Activated CD4-positive, alpha-beta memory T cell treated with anti-CD3 and anti-CD28 coated beads for 36 hours (primary cell): ENCODE data around the gene CRELD2. TPM values are rescaled to one million over a fixed set of nuclear protein-coding genes. Genes with fewer than 3 reads are reported as not detected.

Source experiments
- CTCF ChIA-PET: fragments of 350-600 bp; sonication (Branson Sonifier 250); formaldehyde crosslinking; loops from one replicate; lab custom pipeline; 2021; ENCODE audit warnings: antibody characterized with exemption, inconsistent platforms; lab: Charles Lee
- POLR2A ChIA-PET: fragments of 350-600 bp; sonication (Branson Sonifier 250); formaldehyde crosslinking; loops from one replicate; lab custom pipeline; 2021; ENCODE audit warnings: antibody characterized with exemption; lab: Charles Lee
- DNase-seq: peaks from one replicate; pipeline ENCODE4 v3.0.0-alpha.2; 2020
- H3K27ac Mint-ChIP-seq: one replicate; pipeline ENCODE4 v1.8.0; 2021; ENCODE audit warnings: mixed read lengths
- H3K27me3 Mint-ChIP-seq: one replicate; pipeline ENCODE4 v1.8.0; 2021; ENCODE audit warnings: mixed read lengths
- H3K36me3 Mint-ChIP-seq: one replicate; pipeline ENCODE4 v1.8.0; 2021; ENCODE audit warnings: mixed read lengths
- H3K4me1 Mint-ChIP-seq: one replicate; pipeline ENCODE4 v1.8.0; 2021; ENCODE audit warnings: low read depth, mixed read lengths
- H3K4me3 Mint-ChIP-seq: one replicate; pipeline ENCODE4 v1.8.0; 2021; ENCODE audit warnings: mild to moderate bottlenecking, mixed read lengths
- H3K9me3 Mint-ChIP-seq: one replicate; pipeline ENCODE4 v1.8.0; 2021; ENCODE audit warnings: mixed read lengths
- intact Hi-C: fragments of 100-400 bp; cut with micrococcal nuclease; formaldehyde crosslinking; loops from one replicate; pipeline ENCODE4 v1.15.1; 2023
- total RNA-seq, 2 experiments: library from RNA; stranded (reverse); gene quantifications; one replicate each; pipeline ENCODE4 v1.2.3, GENCODE V29; 2021

The CRELD2 gene
- total RNA-seq, 2 experiments from 2014 or later, result 29.8 to 30.7 TPM

DNA sequence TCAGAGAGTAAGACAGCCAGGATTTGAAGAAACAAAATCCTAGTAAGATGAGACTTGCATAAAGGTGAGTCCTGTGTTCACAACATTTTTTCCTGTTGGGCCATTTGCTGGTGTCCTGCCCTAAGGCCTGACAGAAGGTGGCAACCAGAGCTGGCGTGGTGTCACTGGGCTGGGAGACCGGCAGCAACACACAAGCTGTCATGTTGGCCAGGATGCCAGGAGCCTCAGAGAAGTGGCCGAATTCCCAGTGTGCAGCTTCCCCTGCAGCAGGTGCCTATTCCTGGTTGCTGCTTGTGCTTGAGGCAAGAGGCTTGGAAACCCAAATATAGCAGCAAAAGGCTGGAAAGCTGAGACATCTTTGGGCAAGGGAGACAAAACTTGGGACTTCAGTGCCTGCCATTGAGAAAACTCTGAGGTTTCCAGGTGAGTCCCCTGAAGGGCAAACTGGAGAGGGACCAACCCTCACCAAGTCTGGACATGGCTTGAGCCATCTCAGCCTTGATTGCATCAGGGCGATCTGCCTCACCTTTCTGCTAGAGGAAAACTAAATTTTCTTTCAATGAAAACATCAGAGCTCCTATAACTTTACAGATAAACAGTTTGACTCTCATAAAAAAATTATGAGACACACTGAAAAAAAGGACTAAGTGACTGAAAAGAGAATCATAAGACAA lies 26.1 kb upstream of the CRELD2 start:
- intact Hi-C loops, result no loop called here
- Mint-ChIP-seq H3K27me3 (no peaks in the 10 kb centered on the region), H3K9me3 (no peaks in the 10 kb centered on the region), H3K27ac (no peak overlapping the region), H3K36me3 (peaks cover 33% of the 10 kb centered on the region), H3K4me3 (no peak overlapping the region), H3K4me1 (no peaks in the 10 kb centered on the region)
- CTCF ChIA-PET, result no interaction called here
- DNase-seq, result no peak
- POLR2A ChIA-PET, result no interaction called here

DNA sequence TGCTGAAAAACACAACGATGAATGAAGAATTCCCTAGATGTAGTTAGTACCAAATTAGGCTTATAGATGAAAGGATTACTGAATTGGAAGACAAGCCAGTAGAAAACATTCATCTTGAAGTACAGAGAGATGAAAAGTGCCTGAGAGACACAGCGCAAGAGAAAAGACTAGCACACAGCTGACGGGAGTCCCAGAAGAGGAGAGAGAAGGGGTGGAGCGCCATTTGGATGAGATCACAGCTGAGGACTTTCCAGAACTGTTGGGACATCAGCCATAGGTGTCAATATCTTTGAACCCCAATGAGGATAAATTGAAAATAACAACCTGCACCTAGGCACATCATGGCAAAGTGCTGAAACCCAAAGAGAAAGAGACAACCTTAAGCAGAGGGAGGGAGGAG lies 25.4 kb upstream of the CRELD2 start:
- H3K4me3 Mint-ChIP-seq, result no peak overlapping the region
- H3K9me3 Mint-ChIP-seq, result no peaks in the 10 kb centered on the region
- ChIA-PET POLR2A (no interaction called here), CTCF (interaction anchor here (1.1 kb wide), 1 partner anchor 126 kb away, joined by 3 read pairs; no protein-coding TSS in a partner anchor)
- peaks cover 30% of the 10 kb centered on the region for H3K36me3 Mint-ChIP-seq
- intact Hi-C loops, result no loop called here
- H3K27me3 Mint-ChIP-seq, result no peaks in the 10 kb centered on the region
- H3K27ac Mint-ChIP-seq, result no peak overlapping the region
- no peak for DNase-seq
- H3K4me1 Mint-ChIP-seq, result no peaks in the 10 kb centered on the region

DNA sequence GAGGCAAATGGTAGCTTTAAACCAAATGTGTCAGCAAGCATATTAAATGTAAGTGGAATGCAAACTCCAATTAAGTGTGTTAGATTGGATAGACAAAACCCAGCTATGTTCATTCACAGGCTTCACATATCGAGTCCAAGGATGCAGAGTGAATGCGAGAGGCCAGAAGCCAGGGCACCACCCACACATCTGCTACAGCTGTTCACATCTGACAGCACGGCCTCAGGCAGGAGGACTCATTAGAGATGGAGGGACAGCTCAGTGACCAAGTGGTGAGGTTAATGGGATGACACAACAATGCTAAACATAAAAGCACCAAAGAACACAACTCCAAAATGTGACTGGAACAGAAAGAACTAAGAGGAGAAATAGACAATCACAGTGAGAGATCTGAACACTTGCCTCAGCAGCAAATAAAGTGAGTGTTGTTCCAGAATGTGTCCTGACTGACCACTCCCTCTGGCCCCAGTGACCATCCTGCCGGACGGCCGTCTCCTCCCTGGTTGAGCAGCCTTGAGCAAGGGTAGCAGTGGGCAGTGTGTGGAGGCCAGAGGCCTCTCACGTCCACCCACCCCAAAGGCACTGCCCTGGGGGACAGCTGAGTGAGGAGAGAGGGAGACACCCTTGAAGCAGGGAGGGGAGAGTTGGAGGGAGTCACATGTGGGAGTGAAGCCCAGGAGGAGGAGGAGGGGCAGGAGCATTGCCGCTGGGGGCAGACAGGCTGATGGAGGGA lies 23.9 kb upstream of the CRELD2 start:
- H3K4me3 Mint-ChIP-seq, result no peak overlapping the region

DNA sequence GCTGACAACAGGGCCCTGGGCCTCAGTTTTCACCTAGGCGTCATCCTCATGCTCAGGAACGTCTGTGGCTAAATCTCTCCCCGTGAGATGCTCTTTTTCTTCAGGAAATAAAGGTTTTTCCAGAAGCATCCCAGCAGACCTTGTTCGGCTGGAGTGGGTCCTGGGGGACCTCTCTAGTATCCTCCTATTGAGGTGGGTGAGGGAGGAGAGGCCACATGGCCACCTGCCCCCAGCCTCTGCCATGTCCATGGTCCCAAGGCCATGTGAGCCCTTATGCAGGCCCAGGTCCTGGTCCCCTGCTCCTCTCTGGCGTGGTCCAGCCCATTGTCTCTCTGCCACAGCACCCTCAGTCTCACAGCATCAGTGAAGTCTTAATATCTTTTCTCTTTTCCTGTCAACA lies 22.2 kb upstream of the CRELD2 start:
- Mint-ChIP-seq H3K9me3 (no peaks in the 10 kb centered on the region), H3K4me1 (peaks cover 2% of the 10 kb centered on the region), H3K4me3 (no peak overlapping the region), H3K36me3 (peaks cover 25% of the 10 kb centered on the region), H3K27me3 (no peaks in the 10 kb centered on the region), H3K27ac (no peak overlapping the region)
- intact Hi-C loops, result no loop called here
- POLR2A ChIA-PET, result no interaction called here
- CTCF ChIA-PET, result no interaction called here
- DNase-seq, result no peak

More for the DNA sequence above, 23.9 kb upstream of the CRELD2 start:
- Mint-ChIP-seq H3K27me3 (no peaks in the 10 kb centered on the region), H3K36me3 (peaks cover 22% of the 10 kb centered on the region), H3K27ac (no peak overlapping the region), H3K9me3 (no peaks in the 10 kb centered on the region), H3K4me1 (peaks cover 1% of the 10 kb centered on the region)
- ChIA-PET CTCF (interaction anchor here (1.1 kb wide), 1 partner anchor 127 kb away, joined by 3 read pairs; no protein-coding TSS in a partner anchor), POLR2A (no interaction called here)
- DNase-seq, result no peak
- intact Hi-C loops, result no loop called here

DNA sequence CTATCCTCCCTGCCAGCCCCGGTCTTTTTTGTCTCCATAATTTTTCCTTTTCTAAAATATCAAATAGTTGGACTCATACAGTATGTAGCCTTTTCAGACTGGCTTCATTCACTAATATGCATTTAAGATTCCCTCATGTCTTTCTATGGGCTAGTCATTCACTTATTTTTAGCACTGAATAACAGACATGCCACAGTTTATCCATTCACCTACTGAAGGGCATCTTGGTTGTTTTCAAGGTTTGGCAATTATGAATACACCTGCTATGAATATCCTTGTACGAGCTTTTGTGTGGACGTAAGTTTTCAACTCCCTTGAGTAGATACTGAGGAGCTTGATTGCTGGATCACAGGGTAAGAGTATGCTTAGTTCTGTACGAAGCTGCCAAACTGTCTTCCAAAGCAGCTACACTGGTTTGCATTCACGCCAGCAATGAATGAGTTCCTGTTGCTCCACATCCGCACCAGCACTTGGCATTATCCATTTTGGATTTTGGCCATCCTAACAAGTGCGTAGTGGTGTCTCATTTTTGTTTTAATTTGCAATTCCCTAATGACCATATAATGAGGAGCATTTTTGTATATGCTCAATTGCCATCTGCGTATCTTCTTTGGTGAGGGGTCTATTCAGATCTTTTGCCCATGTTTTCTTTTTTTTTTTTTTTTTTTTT lies 21.3 kb upstream of the CRELD2 start:
- no peak overlapping the region for H3K4me3 Mint-ChIP-seq
- no peak overlapping the region for H3K27ac Mint-ChIP-seq
- peaks cover 9% of the 10 kb centered on the region for H3K9me3 Mint-ChIP-seq
- DNase-seq, result no peak
- H3K27me3 Mint-ChIP-seq, result no peaks in the 10 kb centered on the region
- POLR2A ChIA-PET, result no interaction called here
- H3K36me3 Mint-ChIP-seq, result peaks cover 28% of the 10 kb centered on the region
- CTCF ChIA-PET, result no interaction called here
- intact Hi-C loops, result no loop called here
- H3K4me1 Mint-ChIP-seq, result peaks cover 2% of the 10 kb centered on the region

DNA sequence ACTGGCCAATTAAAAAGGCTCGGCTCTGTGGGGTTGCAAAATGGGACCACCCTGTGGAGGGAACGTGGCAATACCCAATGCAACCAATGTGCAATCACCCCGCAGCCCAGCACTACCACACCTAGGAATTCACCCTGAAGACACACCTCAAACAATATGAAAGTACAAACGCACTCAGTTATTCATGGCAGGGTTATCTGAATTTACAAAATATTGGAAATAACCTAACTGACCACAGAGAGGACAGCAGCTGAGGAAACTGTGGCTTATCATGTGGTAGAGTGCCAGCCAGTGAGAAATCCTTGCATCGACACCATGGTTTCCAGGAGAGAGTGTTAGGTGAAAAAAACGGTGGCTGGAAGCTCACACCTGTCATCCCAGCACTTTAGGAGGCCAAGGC lies 18.9 kb upstream of the CRELD2 start:
- H3K36me3 Mint-ChIP-seq, result peaks cover 22% of the 10 kb centered on the region
- DNase-seq, result no peak
- H3K27me3 Mint-ChIP-seq, result no peaks in the 10 kb centered on the region
- H3K9me3 Mint-ChIP-seq, result peaks cover 9% of the 10 kb centered on the region
- ChIA-PET POLR2A (interaction anchor here (1.0 kb wide), 1 partner anchor 17 kb away, joined by 3 read pairs; no protein-coding TSS in a partner anchor), CTCF (no interaction called here)
- intact Hi-C loops, result no loop called here
- H3K4me1 Mint-ChIP-seq, result peaks cover 2% of the 10 kb centered on the region
- H3K4me3 Mint-ChIP-seq, result no peak overlapping the region
- H3K27ac Mint-ChIP-seq, result no peak overlapping the region

DNA sequence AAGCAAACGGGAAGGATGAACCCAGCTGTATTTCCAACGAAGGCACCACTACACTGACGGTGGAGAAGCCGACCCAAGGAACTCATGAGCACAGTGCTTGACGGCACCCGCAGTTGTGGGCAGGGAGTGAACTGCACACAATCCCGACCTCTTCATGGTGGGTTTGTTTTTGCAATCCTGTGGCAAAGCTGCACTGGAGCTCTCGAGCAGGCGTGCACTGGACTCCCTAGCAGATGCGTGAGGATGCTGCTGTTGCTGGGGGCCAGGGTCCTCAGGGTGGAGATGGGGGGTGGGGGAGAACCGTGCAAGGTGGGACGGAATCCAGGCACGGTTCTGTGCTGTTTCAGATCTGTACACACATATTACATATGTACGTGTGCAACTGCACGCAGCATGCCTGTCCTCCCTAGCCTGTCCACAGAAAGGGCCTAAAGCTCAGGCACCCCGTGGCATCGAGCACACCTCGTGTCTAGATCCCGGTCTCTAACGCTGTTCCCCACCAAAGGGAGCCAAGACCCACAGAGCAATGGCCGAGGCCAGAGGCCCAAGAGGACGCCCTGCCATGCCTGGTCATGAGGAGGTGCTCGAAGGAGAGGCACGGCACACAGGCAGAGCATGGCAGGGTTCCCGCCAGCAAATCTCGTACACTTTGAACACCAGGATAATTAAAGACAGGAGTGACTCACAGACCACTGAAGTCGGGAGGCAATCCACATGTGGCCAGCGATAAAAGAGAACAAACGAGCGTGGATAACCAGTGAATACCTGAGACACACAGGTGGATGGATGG lies 17.8 kb upstream of the CRELD2 start:
- intact Hi-C loops, result no loop called here
- CTCF ChIA-PET, result no interaction called here
- Mint-ChIP-seq H3K27me3 (no peaks in the 10 kb centered on the region), H3K4me1 (peaks cover 2% of the 10 kb centered on the region), H3K4me3 (no peak overlapping the region), H3K9me3 (peaks cover 9% of the 10 kb centered on the region), H3K36me3 (peaks cover 22% of the 10 kb centered on the region), H3K27ac (no peak overlapping the region)
- DNase-seq, result no peak
- POLR2A ChIA-PET, result interaction anchor here (1.0 kb wide), 1 partner anchor 15 kb away, joined by 3 read pairs; no protein-coding TSS in a partner anchor

DNA sequence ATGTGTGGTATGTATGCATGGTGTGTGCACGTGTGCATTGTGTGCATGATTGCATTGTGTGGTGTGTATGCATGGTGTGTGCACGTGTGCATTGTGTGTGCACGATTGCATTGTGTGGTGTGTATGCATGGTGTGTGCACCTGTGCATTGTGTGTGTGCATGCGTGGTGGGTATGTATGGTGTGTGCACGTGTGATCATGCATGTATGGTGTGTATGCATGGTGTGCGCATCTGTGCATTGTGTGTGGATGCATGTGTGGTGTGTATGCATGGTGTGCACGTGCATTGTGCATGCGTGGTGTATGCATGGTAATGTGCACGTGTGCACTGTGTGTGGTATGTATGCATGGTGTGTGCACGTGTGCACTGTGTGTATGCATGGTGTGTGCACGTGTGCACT lies 17.0 kb upstream of the CRELD2 start:
- Mint-ChIP-seq H3K27me3 (no peaks in the 10 kb centered on the region), H3K36me3 (peaks cover 22% of the 10 kb centered on the region), H3K9me3 (peaks cover 9% of the 10 kb centered on the region), H3K4me1 (peaks cover 2% of the 10 kb centered on the region), H3K4me3 (no peak overlapping the region), H3K27ac (no peak overlapping the region)
- POLR2A ChIA-PET, result no interaction called here
- CTCF ChIA-PET, result no interaction called here
- intact Hi-C loops, result no loop called here
- DNase-seq, result no peak

DNA sequence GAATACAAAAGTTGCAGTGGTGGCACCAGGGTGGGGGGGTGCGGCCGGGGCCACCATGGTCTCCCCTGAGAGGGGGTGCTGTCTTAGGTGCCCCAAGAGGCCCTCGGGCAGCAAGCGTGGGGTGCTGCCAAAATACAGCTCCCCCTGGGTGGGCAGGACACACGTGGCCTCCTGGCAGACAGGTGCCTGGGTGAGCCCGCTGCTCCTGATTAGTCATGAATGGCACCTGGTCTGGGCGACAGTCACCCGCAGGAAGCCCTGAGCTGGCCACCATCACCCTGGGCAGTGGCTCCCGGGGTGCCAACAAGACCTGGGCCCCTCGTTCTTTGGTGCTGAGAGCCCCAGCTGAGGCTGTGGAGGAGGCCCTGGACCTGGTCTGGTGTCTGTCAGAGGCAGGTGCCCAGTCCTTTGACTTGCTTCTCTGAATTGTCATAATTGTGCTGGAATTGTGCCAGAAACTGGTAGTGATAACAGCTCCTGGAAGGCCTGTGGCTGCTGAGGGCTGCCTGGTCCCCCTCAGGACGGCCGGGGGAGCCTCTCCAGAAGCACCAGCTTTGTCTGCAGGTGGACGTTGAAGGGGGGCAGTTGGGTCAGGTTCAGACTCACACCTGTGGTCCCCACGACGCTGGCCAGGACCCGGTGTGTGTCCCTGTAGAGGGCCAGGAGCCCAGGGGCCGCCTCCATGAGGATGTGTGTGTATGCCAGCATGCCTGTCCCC lies 15.0 kb upstream of the CRELD2 start:
- intact Hi-C loops, result no loop called here
- ChIA-PET POLR2A (no interaction called here), CTCF (no interaction called here)
- DNase-seq, result no peak
- Mint-ChIP-seq H3K4me3 (no peak overlapping the region), H3K27ac (no peak overlapping the region), H3K4me1 (peaks cover 2% of the 10 kb centered on the region), H3K27me3 (no peaks in the 10 kb centered on the region), H3K9me3 (peaks cover 9% of the 10 kb centered on the region), H3K36me3 (peaks cover 31% of the 10 kb centered on the region)

DNA sequence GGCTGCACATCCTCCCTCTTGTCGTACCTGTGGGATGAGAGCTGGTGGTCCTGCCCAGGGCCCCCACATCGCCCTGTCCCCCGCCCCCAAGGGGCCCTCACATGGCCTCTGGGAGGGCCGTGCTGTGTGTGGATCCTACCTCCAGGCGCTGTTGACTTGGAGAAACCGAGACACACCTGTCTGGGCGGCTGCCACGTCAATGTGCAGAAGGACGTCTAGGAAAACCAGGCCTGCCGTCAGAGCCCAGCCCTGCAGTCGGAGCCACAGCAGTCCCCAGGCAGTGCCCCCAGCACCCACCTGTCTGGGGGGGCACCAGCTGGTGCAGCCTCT lies 14.4 kb upstream of the CRELD2 start:
- H3K4me1 Mint-ChIP-seq, result peaks cover 2% of the 10 kb centered on the region
- POLR2A ChIA-PET, result no interaction called here
- peaks cover 9% of the 10 kb centered on the region for H3K9me3 Mint-ChIP-seq
- DNase-seq, result no peak
- H3K27me3 Mint-ChIP-seq, result no peaks in the 10 kb centered on the region
- no peak overlapping the region for H3K4me3 Mint-ChIP-seq
- CTCF ChIA-PET, result no interaction called here
- no peak overlapping the region for H3K27ac Mint-ChIP-seq
- intact Hi-C loops, result no loop called here
- H3K36me3 Mint-ChIP-seq, result peaks cover 31% of the 10 kb centered on the region

DNA sequence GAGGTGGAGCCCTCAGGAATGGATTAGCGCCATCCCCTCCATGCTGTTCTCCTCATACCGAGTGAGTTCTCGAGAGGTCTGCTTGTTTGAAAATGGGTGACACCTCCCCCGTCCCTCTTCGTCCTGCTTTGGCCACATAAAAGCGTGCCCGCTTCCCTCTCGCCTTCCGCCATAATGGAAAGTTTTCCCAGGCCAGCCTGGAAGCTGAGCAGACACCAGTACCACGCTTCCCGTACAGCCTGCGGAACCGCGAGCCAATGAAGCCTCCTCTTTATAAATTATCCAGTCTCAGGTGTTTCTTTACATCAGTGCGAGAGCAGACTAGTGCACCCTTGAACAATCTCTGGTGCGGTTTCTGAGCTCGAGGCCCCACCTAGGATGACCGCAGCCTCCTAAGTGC lies 13.0 kb upstream of the CRELD2 start:
- peaks cover 25% of the 10 kb centered on the region for H3K36me3 Mint-ChIP-seq
- no peak overlapping the region for H3K27ac Mint-ChIP-seq
- intact Hi-C loops, result no loop called here
- no peak for DNase-seq
- H3K27me3 Mint-ChIP-seq, result no peaks in the 10 kb centered on the region
- peaks cover 9% of the 10 kb centered on the region for H3K9me3 Mint-ChIP-seq
- ChIA-PET CTCF (no interaction called here), POLR2A (interaction anchor here (1.0 kb wide), 1 partner anchor 145 kb away, joined by 3 read pairs; no protein-coding TSS in a partner anchor)
- H3K4me3 Mint-ChIP-seq, result no peak overlapping the region
- no peaks in the 10 kb centered on the region for H3K4me1 Mint-ChIP-seq
